Stimulated activated CD4-positive, alpha-beta T cell treated with anti-CD3 and anti-CD28 coated beads, Interleukin-15, amount 100 ng/mL, for 24 hours (primary cell): ENCODE measurements around the gene CHRNA4.
"Not testable (repeated sequence)": the region's sequence is repeated elsewhere in the genome, so short reads cannot be mapped to it uniquely, and the experiment has no call there.

Source experiments
- DNase-seq: peaks from one replicate; pipeline ENCODE4 v3.0.0-alpha.2; 2020

Gene CHRNA4

DNA sequence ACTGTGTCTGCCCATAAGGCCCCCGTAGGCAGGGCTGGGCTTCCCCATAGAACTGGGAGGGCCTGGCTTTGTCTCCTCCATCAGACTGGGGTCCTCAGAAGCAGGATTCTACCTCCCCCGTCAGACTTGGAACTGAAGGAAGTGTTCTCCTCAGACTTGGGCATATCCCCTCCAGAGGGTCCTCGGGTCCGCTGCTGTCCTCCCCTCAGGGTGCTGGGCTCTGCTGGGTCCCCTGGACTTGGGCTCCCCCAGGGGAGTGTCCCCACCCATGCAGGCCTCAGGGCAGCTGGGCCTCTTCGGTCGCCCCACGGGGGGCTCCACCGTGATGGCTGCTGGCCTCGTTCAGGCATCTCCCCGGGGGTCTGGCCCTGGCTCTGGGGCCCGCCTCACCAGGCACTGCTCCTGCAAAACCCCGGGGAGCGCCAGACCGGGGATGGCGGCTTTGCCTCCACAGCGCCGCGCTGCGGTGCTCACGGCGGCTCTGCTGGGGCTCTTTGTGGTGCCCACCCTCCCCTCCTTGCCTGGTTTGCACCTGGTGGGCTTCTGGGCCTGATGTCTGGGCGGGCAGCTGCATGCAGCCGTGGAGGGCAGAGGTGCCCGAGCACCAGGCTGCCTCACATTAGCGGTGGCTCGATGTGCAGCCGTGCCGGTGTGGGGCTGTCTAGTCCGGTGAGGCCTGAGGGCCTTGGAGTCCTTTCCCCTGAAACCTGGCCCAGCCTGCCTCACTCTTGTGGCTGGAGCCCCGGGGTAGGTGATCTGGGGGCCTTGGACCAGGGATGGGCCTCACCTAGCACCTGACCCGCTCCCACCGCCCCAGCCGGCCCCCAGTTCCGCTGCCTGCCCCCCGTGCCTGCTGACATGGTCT is 54.2 kb downstream of the CHRNA4 start:
- no peak for DNase-seq

DNA sequence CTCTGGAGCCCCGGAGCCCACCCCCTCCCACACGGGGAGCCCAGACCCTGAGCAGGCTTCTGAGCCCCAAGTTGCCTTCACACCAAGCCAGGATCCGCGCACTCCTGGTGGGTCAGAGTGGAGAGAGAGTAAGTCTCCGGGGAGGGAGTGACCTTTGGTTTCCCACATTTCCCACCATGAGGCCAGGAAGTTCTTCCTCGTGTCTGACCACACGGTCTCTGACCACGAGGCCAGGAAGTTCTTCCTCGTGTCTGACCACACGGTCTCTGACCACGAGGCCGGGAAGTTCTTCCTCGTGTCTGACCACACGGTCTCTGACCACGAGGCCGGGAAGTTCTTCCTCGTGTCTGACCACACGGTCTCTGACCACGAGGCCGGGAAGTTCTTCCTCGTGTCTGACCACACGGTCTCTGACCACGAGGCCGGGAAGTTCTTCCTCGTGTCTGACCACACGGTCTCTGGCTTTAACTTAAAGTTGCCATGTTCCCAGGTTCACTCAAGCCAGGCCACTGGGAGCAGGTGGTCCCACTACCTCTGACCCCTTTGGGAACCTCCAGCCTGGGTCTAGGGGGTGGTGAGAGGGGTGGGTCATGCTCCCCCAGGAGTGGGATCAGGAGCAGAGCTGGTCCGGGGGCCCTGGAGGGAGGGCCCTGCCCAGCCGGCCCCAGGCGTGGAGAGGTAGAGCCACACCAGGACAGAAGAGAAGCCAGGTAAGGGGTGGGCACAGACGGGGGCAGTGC is 55.0 kb downstream of the CHRNA4 start:
- DNase-seq, result not testable (repeated sequence)

DNA sequence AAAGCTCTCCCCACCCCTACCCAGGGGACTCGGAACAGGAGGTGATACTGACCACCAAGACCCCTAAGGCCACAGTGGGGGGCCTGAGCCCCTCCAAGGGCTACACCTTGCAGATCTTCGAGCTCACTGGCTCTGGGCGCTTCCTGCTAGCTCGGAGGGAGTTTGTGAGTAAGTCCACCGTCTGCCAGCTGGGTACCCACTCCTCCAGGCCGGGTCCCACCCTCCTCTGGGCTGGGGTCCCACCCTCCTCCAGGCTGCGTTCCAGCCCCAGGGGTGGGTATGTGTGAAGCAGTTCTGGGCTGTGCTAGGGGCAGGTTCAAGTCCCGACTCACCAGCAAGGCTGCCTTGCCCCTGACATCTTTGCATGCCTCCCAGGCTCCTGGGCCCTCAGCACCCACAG is 55.8 kb downstream of the CHRNA4 start:
- DNase-seq, result no peak

DNA sequence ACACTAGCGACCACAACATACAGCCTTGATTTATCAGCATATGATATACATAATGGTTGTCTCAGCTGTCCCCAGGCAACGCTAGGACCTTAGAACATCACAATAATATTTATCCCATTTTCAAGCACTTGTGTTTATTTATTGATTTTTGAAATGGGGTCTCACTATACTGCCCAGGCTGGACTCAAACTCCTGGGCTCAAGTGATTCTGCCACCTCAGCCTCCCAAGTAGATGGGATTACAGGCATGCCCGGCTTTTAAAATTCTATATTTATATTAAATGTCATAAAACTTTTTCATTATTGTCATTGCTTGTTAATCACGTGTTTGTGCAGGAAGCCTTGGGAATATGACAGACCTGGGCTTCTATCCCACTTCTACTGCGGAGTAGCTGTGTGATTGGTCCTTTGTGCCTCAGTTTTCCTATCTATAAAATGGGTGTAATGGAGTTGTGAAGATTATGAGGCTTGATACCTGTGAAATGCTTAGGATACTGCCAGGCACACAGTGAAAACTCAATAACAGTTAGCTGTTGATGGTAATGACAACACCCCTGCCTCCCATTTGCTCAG is 58.0 kb downstream of the CHRNA4 start:
- DNase-seq, result no peak

DNA sequence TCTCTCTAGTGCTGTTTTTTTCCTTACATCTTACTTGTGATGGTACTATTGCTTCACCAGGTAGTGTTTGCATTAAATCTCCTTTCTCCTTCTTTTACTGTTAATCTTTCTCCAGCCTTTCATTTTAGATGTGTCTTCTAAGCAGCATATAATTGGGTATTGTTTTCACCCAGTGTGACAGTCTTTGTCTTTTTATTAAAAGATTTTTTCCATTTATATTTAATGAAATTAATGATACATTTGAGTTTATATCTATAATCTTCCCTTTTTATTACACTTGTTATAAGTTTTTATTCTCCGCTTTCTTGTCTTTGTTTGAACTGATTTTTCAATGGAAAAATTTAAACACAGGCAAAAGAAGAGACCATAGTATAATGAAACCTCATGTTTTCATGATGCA is 59.5 kb downstream of the CHRNA4 start:
- DNase-seq, result no peak

DNA sequence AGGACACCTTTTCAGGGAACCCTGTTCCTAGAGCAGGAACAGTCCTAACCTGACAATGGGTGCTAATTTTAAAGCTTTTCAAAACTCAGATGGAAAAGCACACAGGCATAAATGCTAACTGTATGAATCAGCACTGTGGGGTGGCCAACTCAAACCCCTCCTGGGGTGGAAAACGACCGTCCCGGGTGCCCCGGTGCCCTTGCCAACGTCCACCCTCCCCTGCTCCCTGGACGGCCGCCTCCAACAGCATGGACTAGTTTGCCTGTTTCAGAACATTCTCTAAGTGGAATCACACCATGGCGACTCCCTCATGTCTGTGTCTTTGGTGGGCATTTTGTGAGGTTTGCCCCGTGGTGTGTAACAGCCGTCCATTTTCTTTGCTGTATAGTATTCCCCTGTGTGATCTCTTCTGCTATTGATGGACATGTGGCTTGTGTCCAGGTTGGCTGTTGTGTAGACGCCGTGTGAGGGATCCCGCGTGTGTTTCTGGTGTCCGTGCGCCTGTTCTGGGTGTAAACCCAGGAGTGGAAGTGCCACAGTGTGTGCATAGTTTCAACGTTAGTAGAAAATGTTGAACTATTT is 62.3 kb downstream of the CHRNA4 start:
- DNase-seq, result no peak

DNA sequence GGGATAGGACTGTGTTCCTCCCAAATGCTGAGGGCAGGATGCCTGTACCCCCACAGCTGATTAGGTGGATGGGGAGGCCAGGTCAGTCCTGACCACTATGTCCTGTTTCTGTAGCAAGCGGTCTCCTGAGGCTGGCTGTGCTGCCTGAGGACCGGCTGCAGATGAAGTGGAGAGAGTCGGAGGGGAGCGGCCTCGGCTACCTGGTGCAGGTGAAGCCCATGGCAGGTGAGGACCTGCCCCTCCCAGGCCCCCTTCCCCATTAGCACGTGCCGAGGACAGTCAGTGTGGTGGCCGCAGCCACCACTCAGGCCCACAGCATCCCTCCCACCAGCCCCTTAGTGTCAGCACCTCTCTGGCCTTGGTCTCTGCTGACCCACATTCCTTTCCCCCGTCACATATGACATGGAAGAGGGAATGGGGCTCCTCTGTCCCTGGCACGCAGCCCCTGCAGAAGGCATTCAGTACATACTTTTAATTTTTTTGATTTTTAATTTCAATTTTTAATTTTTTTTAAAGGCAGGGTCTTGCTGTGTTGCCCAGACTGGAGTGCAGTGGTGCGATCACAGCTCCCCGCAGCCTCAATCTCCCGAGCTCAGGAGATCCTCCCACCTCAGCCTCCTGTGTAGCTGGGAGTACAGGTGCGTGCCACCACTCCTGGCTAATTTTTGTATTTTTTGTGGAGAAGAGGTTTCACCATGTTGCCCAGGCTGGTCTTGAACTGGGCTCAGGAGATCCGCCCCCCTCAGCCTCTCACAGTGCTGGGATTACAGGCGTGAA is 63.2 kb downstream of the CHRNA4 start:
- no peak for DNase-seq

DNA sequence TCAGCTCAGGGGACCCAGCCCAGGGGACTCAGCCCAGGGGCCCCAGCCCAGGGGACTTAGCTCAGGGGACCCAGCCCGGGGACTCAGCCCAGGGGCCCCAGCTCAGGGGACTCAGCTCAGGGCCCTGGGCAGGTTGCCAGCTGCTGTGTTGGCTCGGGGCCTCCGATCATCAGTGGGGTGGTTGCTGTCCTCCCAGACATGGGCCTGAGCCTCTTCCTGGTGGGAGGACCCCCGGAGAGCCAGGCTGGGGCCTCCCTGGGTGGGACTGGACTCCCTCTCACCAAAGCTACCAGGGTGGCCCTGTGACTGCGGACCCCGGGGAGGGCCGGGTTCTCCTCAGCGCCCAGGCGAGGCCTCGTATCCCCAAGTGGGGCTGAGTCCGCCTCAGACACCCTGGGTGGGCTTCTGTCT is 63.8 kb downstream of the CHRNA4 start:
- no peak for DNase-seq

DNA sequence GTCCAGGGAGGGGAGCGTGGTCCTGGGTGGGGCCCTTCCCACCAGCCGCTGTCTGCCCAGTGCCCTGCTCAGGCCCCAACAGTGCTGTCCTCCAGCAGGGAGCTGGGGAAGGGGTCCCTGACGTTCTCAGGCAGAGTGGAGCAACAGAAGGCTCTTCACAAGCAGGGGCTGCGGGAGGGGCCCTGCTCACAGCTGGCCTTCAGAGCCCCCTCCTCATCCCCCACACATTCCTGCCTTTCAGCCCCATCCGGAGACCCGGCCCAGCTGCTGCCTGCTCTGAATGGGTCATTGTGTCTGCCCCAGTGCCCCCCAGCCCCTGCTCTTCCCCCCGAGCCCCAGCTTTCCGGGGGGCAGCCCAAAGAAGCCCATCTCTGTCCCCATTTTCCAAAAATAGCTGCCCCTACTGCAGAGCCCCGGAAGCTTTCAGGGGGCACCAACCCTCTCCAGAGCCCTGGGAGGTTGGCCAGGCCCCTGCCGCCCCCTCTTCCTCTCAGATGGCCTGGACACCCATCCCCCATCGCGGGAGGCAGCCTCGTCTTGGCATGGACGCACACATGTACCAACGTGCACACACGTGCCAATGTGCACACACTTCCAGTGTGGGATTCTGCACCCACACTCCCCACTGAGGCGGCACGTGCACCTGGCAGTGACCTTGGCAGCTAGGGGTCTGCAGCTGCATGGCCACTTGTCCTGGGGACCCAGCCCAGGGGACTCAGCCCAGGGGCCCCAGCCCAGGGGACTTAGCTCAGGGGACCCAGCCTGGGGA is 64.4 kb downstream of the CHRNA4 start:
- no peak for DNase-seq

DNA sequence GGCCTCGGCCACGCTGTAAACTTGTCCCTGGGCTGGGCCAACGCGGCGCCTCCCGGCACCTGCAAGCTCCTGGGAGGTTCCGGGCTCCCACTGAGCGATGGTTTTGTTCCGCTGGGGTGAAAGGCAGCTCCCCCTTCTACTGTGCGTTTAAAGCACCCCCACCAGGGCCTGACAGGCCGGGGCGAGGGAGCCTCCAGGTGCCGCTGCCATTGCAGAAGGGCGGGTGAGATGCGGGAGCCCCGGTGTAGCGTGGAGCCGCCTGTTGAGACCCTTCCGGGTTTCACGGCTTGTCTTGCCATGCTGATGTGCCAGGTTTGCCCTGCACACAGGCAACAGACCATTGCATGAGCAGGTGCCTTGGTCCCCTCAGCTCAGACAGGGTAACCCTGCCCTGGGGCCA is 65.3 kb downstream of the CHRNA4 start:
- DNase-seq, result no peak

DNA sequence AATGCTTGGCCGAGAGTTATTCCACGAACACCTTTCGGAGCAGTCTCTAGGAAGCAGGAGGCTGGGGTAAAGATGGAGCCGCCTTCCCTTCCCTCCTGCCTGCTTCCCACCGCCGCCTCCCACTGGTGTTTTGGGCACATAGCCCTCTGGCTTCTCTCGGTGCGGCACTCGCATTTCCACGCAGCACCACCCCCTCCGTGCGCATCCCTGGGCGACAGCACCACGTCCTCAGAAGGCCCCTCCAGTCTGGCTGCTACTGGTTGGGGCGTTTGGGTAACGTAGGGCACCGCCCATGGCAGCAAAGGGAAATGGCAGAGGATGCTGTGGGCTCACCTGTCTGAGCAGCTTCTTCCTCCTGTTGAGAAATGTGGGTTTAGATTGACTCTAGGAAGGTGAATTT is 65.7 kb downstream of the CHRNA4 start:
- no peak for DNase-seq

DNA sequence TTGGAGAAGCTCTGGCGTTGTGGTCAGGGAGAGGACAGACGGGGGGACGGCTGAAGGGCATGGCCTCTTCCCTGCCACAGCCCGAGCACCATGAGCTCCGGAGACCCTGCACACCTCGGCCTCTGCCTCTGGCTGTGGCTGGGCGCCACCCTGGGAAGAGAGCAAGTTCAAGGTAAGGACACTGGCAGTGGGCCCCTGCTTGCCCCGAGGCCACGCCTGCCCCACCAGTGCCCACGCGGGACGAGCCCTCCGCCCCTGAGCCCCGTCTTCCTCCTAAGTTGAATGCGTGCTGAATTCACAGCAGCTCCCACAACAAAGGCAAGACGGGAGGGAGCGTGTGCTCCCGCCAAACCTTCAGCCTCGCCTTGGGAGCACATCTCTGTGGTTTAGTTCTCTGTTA is 66.1 kb downstream of the CHRNA4 start:
- no peak for DNase-seq

DNA sequence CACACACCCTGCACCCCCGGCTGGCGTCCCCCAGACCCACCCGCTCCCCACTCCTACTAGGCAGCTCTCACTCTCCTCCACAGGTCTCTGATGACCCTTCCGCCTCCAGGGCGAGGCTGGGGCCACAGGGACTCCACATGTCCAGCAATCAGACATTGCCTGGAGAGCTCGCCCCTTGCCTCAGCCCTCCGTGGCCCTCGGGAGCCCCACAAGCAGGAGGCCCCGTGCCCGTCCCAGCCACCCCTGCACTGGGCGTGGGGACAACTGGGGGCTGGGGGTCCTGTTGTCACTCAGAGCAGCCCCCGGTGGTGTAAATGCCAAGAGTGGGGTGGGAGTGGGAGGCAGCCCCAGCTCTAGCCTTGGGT is 66.6 kb downstream of the CHRNA4 start:
- no peak for DNase-seq

DNA sequence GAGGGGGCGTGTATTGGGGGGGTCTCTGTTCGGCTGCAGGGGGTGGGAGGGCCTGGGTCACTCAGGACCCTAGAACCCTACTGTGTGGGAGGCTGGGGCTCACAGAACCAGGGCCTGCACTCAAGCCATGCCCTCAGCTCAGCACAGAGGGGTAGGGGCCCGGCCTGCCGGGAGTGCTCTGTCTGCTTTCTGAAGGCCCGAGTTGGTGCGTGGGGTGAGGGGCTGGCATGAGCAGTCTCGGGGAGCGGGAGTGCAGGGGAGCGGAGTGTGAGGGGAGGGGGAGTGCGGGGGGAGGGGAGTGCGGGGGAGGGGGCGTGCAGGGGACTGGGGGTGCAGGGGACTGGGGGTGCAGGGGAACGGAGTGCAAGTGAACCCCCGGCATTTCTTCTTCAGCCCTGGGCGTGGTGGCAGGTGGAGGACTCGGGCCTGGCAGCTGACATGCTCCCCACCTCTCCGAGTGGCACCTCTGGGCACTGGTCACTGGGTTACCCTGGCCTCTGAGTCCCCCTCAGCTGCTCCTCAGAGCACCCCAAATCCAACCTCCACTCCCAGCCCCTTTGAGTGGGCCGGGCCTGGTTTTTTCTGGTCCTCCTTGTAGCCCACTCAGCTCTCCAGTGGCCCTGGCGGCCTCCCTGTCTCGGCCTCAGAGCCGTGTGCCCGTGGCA is 67.1 kb downstream of the CHRNA4 start:
- no peak for DNase-seq

DNA sequence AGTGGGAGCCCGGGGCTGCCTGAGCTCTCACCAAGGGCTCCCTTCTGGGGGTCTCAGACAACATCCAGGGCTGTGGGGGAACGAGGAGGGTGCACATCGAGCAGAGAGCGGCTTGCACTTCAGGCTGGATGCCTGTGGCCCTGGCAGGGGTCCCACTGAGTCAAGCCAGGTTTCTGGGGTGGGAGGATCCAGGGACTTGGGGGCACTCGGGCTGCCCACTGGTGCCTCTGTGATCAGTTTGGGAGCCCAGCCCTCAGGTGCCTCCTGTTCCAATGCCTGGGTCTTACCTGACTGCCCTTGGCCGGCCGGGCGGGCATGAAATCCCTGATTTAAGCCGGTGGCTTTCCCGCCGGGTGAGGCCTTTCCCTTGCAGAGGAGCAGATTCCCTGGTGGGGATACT is 67.7 kb downstream of the CHRNA4 start:
- no peak for DNase-seq
